Effector memory CD8-positive, alpha-beta T cell (primary cell): ENCODE data around the gene RILPL1.
"Not testable (repeated sequence)": the region's sequence is repeated elsewhere in the genome, so short reads cannot be mapped to it uniquely, and the experiment has no call there.

ENCODE experiments used
- ATAC-seq: fragments of 150-1000 bp; cut with Tn5 transposase; replicated peaks from 2 replicates; pipeline ENCODE4 v1.10.0; 2021; ENCODE audit warnings: mild to moderate bottlenecking, moderate library complexity
- DNase-seq, 3 experiments: peaks; one replicate each; pipeline ENCODE4 v3.0.0; 2021
- H3K27ac Mint-ChIP-seq, 2 donors: one replicate each; pipeline ENCODE4 v1.8.0; 2022; ENCODE audit warnings: mild to moderate bottlenecking in 2 of 2, mixed read lengths in 2 of 2, moderate library complexity in 2 of 2
- H3K27me3 Mint-ChIP-seq, 2 donors: one replicate each; pipeline ENCODE4 v1.8.0; 2022; ENCODE audit warnings: mixed read lengths in 2 of 2
- H3K36me3 Mint-ChIP-seq: one replicate; pipeline ENCODE4 v1.8.0; 2022; ENCODE audit warnings: mild to moderate bottlenecking, moderate library complexity, mixed read lengths; ENCODE audit not compliant: insufficient read depth
- H3K4me1 Mint-ChIP-seq, 2 donors: one replicate each; pipeline ENCODE4 v1.8.0; 2022; ENCODE audit warnings: low read depth in 2 of 2, mixed read lengths in 2 of 2
- H3K4me3 Mint-ChIP-seq, 2 donors: one replicate each; pipeline ENCODE4 v1.8.0; 2022; ENCODE audit warnings: mild to moderate bottlenecking in 2 of 2, mixed read lengths in 2 of 2, moderate library complexity in 2 of 2
- H3K9me3 Mint-ChIP-seq, 2 donors: one replicate each; pipeline ENCODE4 v1.8.0; 2022; ENCODE audit warnings: mixed read lengths in 2 of 2

Gene RILPL1

GRCh38 chr12:123548107-123548506 is 14.6 kb upstream of the RILPL1 start:
- no peaks in the 10 kb centered on the region for H3K9me3 Mint-ChIP-seq
- peak overlapping the region in 1 of 2 donors; percentile 74 for H3K27ac Mint-ChIP-seq
- H3K27me3 Mint-ChIP-seq, result peaks cover 11 to 20% of the 10 kb centered on the region in 2 donors
- no peak for ATAC-seq
- H3K4me1 Mint-ChIP-seq, result no peaks in the 10 kb centered on the region
- no peak overlapping the region for H3K4me3 Mint-ChIP-seq
- H3K36me3 Mint-ChIP-seq, result peaks cover 4% of the 10 kb centered on the region
- no peak for DNase-seq

GRCh38 chr12:123546281-123546680 is 12.8 kb upstream of the RILPL1 start:
- Mint-ChIP-seq H3K27ac (peak overlapping the region; percentile 41 to 52), H3K27me3 (peaks cover 6 to 17% of the 10 kb centered on the region in 2 donors)
- no peak for DNase-seq

GRCh38 chr12:123543541-123543940 is 10.0 kb upstream of the RILPL1 start:
- Mint-ChIP-seq H3K27me3 (peaks cover 0 to 4% of the 10 kb centered on the region in 2 donors), H3K4me1 (no peaks in the 10 kb centered on the region), H3K36me3 (peaks cover 7% of the 10 kb centered on the region), H3K27ac (no peak overlapping the region), H3K4me3 (no peak overlapping the region), H3K9me3 (no peaks in the 10 kb centered on the region)
- ATAC-seq (no peak), DNase-seq (no peak)

More at GRCh38 chr12:123546281-123546680, 12.8 kb upstream of the RILPL1 start:
- Mint-ChIP-seq H3K36me3 (peaks cover 4% of the 10 kb centered on the region), H3K9me3 (no peaks in the 10 kb centered on the region), H3K4me3 (no peak overlapping the region), H3K4me1 (no peaks in the 10 kb centered on the region)
- ATAC-seq, result no peak

- ATAC-seq, result no peak
- DNase-seq, result no peak
- Mint-ChIP-seq H3K4me1 (no peaks in the 10 kb centered on the region), H3K27me3 (no peaks in the 10 kb centered on the region), H3K27ac (no peak overlapping the region), H3K9me3 (no peaks in the 10 kb centered on the region), H3K4me3 (no peak overlapping the region), H3K36me3 (peaks cover 3% of the 10 kb centered on the region)
Observed at GRCh38 chr12:123540899-123541662, 7.6 kb upstream of the RILPL1 start.

GRCh38 chr12:123535952-123536351 is 2.4 kb upstream of the RILPL1 start:
- H3K9me3 Mint-ChIP-seq, H3K27ac Mint-ChIP-seq, DNase-seq, H3K27me3 Mint-ChIP-seq, H3K4me3 Mint-ChIP-seq, H3K36me3 Mint-ChIP-seq, ATAC-seq: not testable (repeated sequence)
- H3K4me1 Mint-ChIP-seq, result peaks cover 11 to 17% of the 10 kb centered on the region in 2 donors

- H3K27me3 Mint-ChIP-seq, result no peaks in the 10 kb centered on the region
- no peaks in the 10 kb centered on the region for H3K36me3 Mint-ChIP-seq
- peak overlapping the region; percentile 73 to 79 for H3K4me3 Mint-ChIP-seq
- ATAC-seq (peak; percentile 55), DNase-seq (no peak)
- H3K27ac Mint-ChIP-seq, result peak overlapping the region; percentile 19 to 30
- H3K9me3 Mint-ChIP-seq, result no peaks in the 10 kb centered on the region
- peaks cover 14 to 24% of the 10 kb centered on the region in 2 donors for H3K4me1 Mint-ChIP-seq
Observed at GRCh38 chr12:123532808-123533649, 490 bp downstream of the RILPL1 start.

GRCh38 chr12:123532019-123532418 is 1.5 kb downstream of the RILPL1 start:
- peak overlapping the region; percentile 73 to 79 for H3K4me3 Mint-ChIP-seq
- H3K9me3 Mint-ChIP-seq, result no peaks in the 10 kb centered on the region
- no peaks in the 10 kb centered on the region for H3K27me3 Mint-ChIP-seq
- no peaks in the 10 kb centered on the region for H3K36me3 Mint-ChIP-seq
- peak overlapping the region; percentile 19 to 30 for H3K27ac Mint-ChIP-seq
- ATAC-seq, result no peak
- no peak for DNase-seq
- peaks cover 14 to 24% of the 10 kb centered on the region in 2 donors for H3K4me1 Mint-ChIP-seq

- H3K27me3 Mint-ChIP-seq, result no peaks in the 10 kb centered on the region
- H3K9me3 Mint-ChIP-seq, result no peaks in the 10 kb centered on the region
- ATAC-seq, result no peak
- H3K4me1 Mint-ChIP-seq, result peaks cover 14 to 24% of the 10 kb centered on the region in 2 donors
- no peaks in the 10 kb centered on the region for H3K36me3 Mint-ChIP-seq
- H3K4me3 Mint-ChIP-seq, result no peak overlapping the region
- H3K27ac Mint-ChIP-seq, result no peak overlapping the region
- DNase-seq, result no peak
Observed at GRCh38 chr12:123531091-123531490, 2.4 kb downstream of the RILPL1 start.

GRCh38 chr12:123530668-123531067 is 2.9 kb downstream of the RILPL1 start:
- H3K27ac Mint-ChIP-seq, result no peak overlapping the region
- no peak overlapping the region for H3K4me3 Mint-ChIP-seq
- ATAC-seq (no peak), DNase-seq (no peak)
- H3K27me3 Mint-ChIP-seq, result no peaks in the 10 kb centered on the region
- no peaks in the 10 kb centered on the region for H3K9me3 Mint-ChIP-seq
- H3K4me1 Mint-ChIP-seq, result peaks cover 14 to 24% of the 10 kb centered on the region in 2 donors
- H3K36me3 Mint-ChIP-seq, result no peaks in the 10 kb centered on the region

GRCh38 chr12:123529686-123530085 is 3.8 kb downstream of the RILPL1 start:
- no peaks in the 10 kb centered on the region for H3K36me3 Mint-ChIP-seq

GRCh38 chr12:123528858-123529257 is 4.7 kb downstream of the RILPL1 start:
- DNase-seq (no peak), ATAC-seq (no peak)
- peak overlapping the region in 1 of 2 donors; percentile 55 for H3K27ac Mint-ChIP-seq
- no peaks in the 10 kb centered on the region for H3K9me3 Mint-ChIP-seq
- H3K4me1 Mint-ChIP-seq, result peaks cover 14 to 25% of the 10 kb centered on the region in 2 donors
- no peaks in the 10 kb centered on the region for H3K27me3 Mint-ChIP-seq
- no peaks in the 10 kb centered on the region for H3K36me3 Mint-ChIP-seq
- H3K4me3 Mint-ChIP-seq, result no peak overlapping the region

More at GRCh38 chr12:123529686-123530085, 3.8 kb downstream of the RILPL1 start:
- no peak overlapping the region for H3K27ac Mint-ChIP-seq
- H3K4me1 Mint-ChIP-seq, result peaks cover 14 to 25% of the 10 kb centered on the region in 2 donors
- no peak for DNase-seq
- no peak overlapping the region for H3K4me3 Mint-ChIP-seq
- no peak for ATAC-seq
- H3K9me3 Mint-ChIP-seq, result no peaks in the 10 kb centered on the region
- no peaks in the 10 kb centered on the region for H3K27me3 Mint-ChIP-seq

GRCh38 chr12:123526542-123527080 is 6.9 kb downstream of the RILPL1 start:
- Mint-ChIP-seq H3K27me3 (no peaks in the 10 kb centered on the region), H3K36me3 (peaks cover 6% of the 10 kb centered on the region), H3K4me1 (peaks cover 3 to 11% of the 10 kb centered on the region in 2 donors), H3K4me3 (no peak overlapping the region), H3K27ac (no peak overlapping the region), H3K9me3 (no peaks in the 10 kb centered on the region)
- ATAC-seq, result no peak
- no peak for DNase-seq

GRCh38 chr12:123524378-123524777 is 9.1 kb downstream of the RILPL1 start:
- ATAC-seq (no peak), DNase-seq (no peak)
- no peaks in the 10 kb centered on the region for H3K27me3 Mint-ChIP-seq
- H3K4me3 Mint-ChIP-seq, result no peak overlapping the region
- peaks cover 10% of the 10 kb centered on the region for H3K36me3 Mint-ChIP-seq
- H3K4me1 Mint-ChIP-seq, result peaks cover 3 to 8% of the 10 kb centered on the region in 2 donors
- H3K27ac Mint-ChIP-seq, result no peak overlapping the region
- no peaks in the 10 kb centered on the region for H3K9me3 Mint-ChIP-seq
